Thoracic aorta (tissue), 2 donors: ENCODE measurements around the gene ASCL2. TPM values are rescaled to one million over a fixed set of nuclear protein-coding genes. Genes with fewer than 3 reads are reported as not detected.

Experiments
- ATAC-seq: fragments of 150-250 bp; one replicate; pipeline ENCODE4 v1.8.0; 2017; ENCODE audit warnings: low read depth; ENCODE audit not compliant: insufficient number of reproducible peaks, low FRiP score
- DNase-seq: peaks from one replicate; pipeline ENCODE4 v3.0.0-alpha.2; 2020; ENCODE audit warnings: low spot score
- H3K27ac ChIP-seq, 2 donors: fragments of 200-600 bp; sonication (generic); 1 replicate in 1 of 2; 2 replicates in 1 of 2; pipeline ENCODE4 v1.5.1; 2016; ENCODE audit warnings: mild to moderate bottlenecking in 2 of 2, moderate library complexity in 2 of 2
- H3K27me3 ChIP-seq: fragments of 200-600 bp; sonication (generic); replicated peaks from 2 replicates; pipeline ENCODE4 v1.6.0; 2016; ENCODE audit warnings: mild to moderate bottlenecking; ENCODE audit not compliant: insufficient read depth
- H3K36me3 ChIP-seq: fragments of 200-600 bp; sonication (generic); one replicate; pipeline ENCODE4 v1.5.1; 2016
- H3K4me1 ChIP-seq, 2 donors: fragments of 200-600 bp; sonication (generic); 1 replicate in 1 of 2; 2 replicates in 1 of 2; pipeline versions ENCODE4 v1.5.1 to v1.6.0; 2016; ENCODE audit warnings: low read depth in 2 of 2, mild to moderate bottlenecking in 1 of 2; ENCODE audit not compliant: control insufficient read depth in 1 of 2
- H3K4me3 ChIP-seq: fragments of 200-600 bp; sonication (generic); 2 replicates; pipeline ENCODE4 v1.5.1; 2016; ENCODE audit warnings: mild to moderate bottlenecking
- H3K9me3 ChIP-seq: fragments of 200-600 bp; sonication (generic); 2 replicates; pipeline ENCODE4 v1.5.1; 2016
- CTCF ChIP-seq: fragments of 200-600 bp; sonication (generic); IDR thresholded peaks from one replicate; pipeline ENCODE4 v1.5.1; 2019; ENCODE audit warnings: antibody characterized with exemption
- total RNA-seq, 2 donors: library from RNA; depleted of rRNA; stranded (reverse); fragments of >200 nt; gene quantifications; one replicate each; pipeline versions ENCODE4 v1.1.0 to v1.2.3, GENCODE V29; 2016

The ASCL2 gene
- total RNA-seq, 2 donors from 2014 or later = 0.41 to 0.78 TPM

GRCh38 chr11:2251138-2251537 lies 19.2 kb downstream of the ASCL2 start:
- no peaks in the 10 kb centered on the region for H3K9me3 ChIP-seq
- no peak overlapping the region for H3K27ac ChIP-seq
- H3K4me3 ChIP-seq = no peak overlapping the region
- TF ChIP-seq CTCF = no peak
- DNase-seq (no peak), ATAC-seq (no peak)
- no peaks in the 10 kb centered on the region for H3K27me3 ChIP-seq
- H3K36me3 ChIP-seq = no peaks in the 10 kb centered on the region
- H3K4me1 ChIP-seq = no peaks in the 10 kb centered on the region

- no peaks in the 10 kb centered on the region for H3K9me3 ChIP-seq
- no peak overlapping the region for H3K4me3 ChIP-seq
- no peaks in the 10 kb centered on the region for H3K4me1 ChIP-seq
- no peak for TF ChIP-seq CTCF
- H3K36me3 ChIP-seq = no peaks in the 10 kb centered on the region
- DNase-seq = no peak
- no peak overlapping the region for H3K27ac ChIP-seq
- no peak for ATAC-seq
- peaks cover 4% of the 10 kb centered on the region for H3K27me3 ChIP-seq
These were observed 19.9 kb downstream of the ASCL2 start for GRCh38 chr11:2250485-2250884.

GRCh38 chr11:2250041-2250440 lies 20.3 kb downstream of the ASCL2 start:
- ATAC-seq = no peak
- Histone ChIP-seq H3K27ac (no peak overlapping the region), H3K4me3 (no peak overlapping the region), H3K9me3 (no peaks in the 10 kb centered on the region), H3K36me3 (no peaks in the 10 kb centered on the region), H3K4me1 (no peaks in the 10 kb centered on the region), H3K27me3 (peaks cover 4% of the 10 kb centered on the region)
- DNase-seq = no peak
- no peak for TF ChIP-seq CTCF

- DNase-seq = no peak
- TF ChIP-seq CTCF = no peak
- Histone ChIP-seq H3K9me3 (no peaks in the 10 kb centered on the region), H3K27ac (no peak overlapping the region), H3K36me3 (no peaks in the 10 kb centered on the region), H3K4me1 (no peaks in the 10 kb centered on the region), H3K27me3 (peaks cover 4% of the 10 kb centered on the region), H3K4me3 (no peak overlapping the region)
- ATAC-seq = no peak
These were observed 21.0 kb downstream of the ASCL2 start for GRCh38 chr11:2249189-2249916.

- Histone ChIP-seq H3K4me3 (no peak overlapping the region), H3K36me3 (no peaks in the 10 kb centered on the region), H3K27ac (no peak overlapping the region), H3K9me3 (no peaks in the 10 kb centered on the region), H3K4me1 (no peaks in the 10 kb centered on the region), H3K27me3 (peaks cover 4% of the 10 kb centered on the region)
- TF ChIP-seq CTCF = no peak
- no peak for ATAC-seq
- DNase-seq = no peak
These were observed 21.6 kb downstream of the ASCL2 start for GRCh38 chr11:2248762-2249161.
